GM12872 (cell line): ENCODE measurements around the gene KCNJ8.

ENCODE experiments used
- TF ChIP-seq, protein P1 (sequence below): IDR thresholded peaks from 3 replicates; pipeline ENCODE4 v1.5.1; 2011; ENCODE audit warnings: low read depth, mild to moderate bottlenecking, low read length, moderate library complexity; ENCODE audit not compliant: insufficient read depth

The KCNJ8 gene

DNA sequence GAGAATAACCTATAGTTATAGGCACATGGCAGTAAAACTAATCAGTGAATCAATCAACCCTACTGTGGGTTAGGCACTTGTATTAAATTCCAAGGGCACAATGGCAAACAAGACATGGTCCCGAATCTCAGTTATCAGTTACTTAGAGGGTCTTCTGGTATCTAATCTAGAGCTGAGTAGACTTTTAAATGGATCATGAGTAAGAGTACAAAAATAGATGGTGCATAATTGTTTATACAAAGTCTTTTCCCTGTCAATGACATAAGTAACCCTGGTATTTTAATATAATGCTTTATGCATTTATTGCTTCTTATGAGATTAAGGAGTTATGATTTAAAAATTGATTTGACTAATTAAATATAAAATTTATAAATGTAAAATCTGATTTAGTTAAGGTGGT is 23.0 kb upstream of the KCNJ8 start:
- TF ChIP-seq, protein P1, sequence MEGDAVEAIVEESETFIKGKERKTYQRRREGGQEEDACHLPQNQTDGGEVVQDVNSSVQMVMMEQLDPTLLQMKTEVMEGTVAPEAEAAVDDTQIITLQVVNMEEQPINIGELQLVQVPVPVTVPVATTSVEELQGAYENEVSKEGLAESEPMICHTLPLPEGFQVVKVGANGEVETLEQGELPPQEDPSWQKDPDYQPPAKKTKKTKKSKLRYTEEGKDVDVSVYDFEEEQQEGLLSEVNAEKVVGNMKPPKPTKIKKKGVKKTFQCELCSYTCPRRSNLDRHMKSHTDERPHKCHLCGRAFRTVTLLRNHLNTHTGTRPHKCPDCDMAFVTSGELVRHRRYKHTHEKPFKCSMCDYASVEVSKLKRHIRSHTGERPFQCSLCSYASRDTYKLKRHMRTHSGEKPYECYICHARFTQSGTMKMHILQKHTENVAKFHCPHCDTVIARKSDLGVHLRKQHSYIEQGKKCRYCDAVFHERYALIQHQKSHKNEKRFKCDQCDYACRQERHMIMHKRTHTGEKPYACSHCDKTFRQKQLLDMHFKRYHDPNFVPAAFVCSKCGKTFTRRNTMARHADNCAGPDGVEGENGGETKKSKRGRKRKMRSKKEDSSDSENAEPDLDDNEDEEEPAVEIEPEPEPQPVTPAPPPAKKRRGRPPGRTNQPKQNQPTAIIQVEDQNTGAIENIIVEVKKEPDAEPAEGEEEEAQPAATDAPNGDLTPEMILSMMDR, result no peak

DNA sequence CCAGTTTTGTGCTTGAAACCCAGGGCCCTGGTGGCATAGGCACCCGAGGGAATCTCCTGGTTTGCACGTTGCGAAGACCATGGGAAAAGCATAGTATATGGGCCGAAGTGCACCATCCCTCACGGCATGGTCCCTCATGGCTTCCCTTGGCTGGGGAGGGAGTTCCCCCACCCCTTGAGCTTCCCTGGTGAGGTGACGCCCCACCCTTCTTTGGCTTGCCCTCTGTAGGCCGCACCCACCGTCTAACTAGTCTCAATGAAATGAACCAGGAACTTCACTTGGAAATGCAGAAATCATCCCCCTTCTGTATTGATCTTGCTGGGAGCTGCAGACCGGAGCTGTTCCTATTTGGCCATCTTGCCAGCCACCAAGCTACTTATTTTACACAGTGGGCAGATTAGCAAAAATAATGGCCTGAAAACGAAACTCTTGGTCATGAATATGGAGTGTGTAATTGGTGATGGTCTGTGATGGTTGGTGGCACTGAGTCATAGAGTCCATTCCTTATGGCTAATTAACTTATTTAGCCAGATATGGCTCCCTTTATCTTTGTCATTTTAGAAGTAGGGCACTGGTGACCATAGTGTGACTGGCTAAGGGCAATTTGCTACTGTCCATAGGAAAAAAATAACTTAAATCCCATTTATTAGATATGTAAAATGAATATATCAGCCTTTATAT is 21.3 kb upstream of the KCNJ8 start:
- TF ChIP-seq, protein P1, result no peak

DNA sequence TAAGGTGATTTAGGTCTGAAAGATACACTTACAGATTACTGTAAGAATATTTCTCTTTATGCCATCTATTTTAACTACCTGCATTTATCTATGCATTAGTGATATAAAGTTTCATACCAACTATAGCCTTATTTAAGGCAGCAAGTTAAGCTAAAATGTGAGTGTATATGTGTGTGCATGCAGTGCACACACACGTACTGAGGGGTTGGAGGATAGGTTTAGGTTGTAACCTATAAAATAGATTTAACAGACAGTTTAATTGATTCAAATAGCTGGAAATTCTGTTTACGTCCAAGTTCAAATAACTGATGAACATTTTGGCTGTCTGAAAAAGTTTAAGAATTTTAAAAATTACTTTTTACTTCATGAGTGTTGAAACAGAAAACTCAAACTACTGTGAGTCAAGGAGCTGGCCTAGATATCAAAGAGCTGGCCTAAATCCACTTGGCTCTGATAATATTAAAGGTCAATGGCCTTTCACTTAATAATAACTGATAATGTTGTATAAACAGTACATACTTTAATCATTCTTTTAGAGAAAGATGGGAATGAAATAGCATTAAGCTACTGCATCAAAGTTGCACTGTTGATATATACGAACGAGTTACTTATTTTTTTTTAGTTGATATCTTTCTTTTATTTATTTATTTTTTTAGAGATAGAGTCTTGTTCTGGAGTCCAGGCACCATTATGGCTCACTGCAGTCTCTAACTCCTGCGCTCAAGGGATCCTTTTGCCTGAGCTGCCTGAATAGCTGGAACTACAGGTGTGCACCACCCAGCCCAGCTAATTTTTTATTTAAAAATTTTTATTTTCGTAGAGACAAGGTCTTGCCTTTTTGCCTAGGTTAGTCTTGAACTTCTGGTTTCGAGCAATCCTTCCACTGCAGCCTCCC is 13.8 kb upstream of the KCNJ8 start:
- TF ChIP-seq, protein P1, result no peak

DNA sequence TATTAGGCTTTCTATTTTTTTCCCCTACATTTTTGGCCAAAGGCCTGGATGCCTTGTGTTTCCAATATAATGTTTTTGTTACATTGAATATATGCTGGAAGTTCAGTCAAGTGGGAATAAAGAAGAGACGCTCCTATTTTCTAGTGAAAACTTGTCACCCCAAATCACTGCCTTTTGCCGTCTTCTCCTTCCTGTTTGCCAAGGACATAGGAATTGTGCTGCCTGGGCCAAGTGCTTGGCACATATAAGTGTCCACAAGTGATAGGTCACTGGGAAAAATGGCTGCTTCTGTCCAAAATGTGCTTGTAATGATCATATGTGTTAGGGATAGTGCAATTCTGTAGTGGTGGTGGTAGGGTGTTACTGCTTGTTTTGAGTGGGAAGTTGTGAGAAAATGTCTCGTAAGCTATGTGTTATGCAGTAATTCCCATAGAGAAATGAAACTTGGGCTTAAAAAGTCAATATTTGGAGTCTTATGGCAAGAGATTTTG is 11.6 kb upstream of the KCNJ8 start:
- TF ChIP-seq, protein P1, result no peak

DNA sequence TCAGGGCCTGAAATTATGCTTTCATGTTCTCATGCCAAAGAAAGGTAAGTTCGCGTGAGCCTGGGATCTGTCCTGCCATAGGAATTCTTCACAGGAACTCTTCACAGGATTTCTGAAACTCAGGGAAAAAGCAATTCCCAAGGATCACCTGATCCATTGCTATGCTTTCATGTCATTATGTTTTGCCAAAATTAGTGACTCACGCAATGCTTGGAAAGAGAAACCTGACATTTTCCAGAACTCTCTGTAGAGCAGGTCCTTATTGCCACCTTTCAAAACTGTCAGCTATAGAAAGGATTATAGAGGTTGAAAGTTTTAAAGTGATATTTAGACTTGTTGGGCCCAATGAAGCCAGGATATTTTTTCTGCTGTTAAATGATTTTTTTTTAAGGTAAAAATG is 6.3 kb upstream of the KCNJ8 start:
- TF ChIP-seq, protein P1, result no peak

DNA sequence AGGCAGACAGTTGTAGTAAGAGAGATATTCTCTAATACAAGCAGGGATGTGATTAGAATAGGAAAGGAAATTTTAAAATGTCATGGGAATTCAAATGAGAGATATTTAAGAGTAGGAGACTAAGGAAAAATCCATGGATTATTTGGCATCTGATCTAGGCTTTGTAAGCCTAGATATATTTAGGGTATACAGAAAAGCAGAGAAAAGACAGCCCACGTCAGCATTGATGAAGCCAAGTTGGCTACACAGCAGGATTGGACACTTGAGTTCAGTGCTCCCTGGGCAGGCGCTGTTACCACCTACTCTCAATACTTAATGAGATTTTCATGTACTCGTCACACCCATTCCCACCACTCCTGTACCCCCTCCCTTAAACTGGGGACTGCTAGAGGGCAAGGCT is 1.7 kb upstream of the KCNJ8 start:
- TF ChIP-seq, protein P1, result no peak

DNA sequence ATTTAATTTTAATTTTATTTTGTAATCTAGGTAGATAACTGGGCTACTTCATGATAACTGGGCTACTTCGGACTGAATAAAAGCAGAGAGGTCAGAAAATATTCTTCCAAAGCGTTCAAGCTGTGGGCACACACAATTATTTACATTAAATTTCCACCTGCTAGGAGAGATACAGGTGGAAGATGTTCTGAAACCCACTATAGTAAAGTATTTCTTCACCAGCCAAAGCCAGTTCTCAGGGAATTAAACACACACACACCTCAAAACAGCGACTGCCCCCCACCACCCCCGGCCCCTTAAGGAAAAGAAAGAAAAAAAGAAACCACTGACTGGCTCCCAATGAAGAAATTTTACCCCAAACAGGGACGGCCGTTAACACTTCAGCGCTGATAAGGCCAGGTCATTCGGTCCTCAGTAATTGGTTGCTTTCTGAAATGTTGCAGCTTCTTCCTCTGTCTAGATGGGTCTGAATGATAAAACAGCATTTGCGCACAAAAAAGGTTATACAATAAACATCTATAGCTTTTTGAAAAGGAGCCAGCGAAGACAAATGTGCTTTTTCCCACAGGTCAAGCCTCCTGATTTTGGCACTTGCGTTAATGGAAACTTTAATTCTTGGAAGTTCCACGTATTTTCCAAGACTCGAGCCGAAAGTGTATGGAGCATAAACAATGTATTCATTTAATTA is 771 bp upstream of the KCNJ8 start:
- TF ChIP-seq, protein P1, result no peak
